ENCODE measurements around the gene NEK6. TPM values are rescaled to one million over a fixed set of nuclear protein-coding genes. Genes with fewer than 3 reads are reported as not detected.

The NEK6 gene
- total RNA-seq, 4 donors from 2014 or later: 2.0 to 15.3 (median 7.3) TPM

DNA sequence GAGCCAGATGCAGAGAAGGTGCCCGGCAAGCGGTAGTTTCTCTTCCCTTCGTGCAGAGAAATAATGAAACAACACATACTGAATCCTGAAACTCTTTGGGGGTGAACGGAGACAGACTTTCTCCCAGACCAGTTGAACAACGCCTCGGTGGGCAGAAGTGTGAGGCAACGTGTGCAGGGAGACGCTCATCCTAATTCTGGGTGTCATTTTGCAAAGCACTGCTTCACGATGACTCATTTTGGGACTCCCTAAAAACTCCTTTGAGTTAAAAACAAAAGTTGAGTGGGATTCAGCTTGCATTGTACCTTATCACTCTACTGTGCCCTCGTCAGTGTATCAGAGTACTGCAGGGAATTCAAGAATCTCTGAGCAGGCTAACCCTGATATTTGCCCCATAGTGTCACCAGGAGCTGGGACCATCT is 3.5 kb upstream of the NEK6 start:
- H3K4me3 ChIP-seq: no peak overlapping the region
- 49 to 54% methylated on average over 9 of the region's 10 CpGs for WGBS, 2 donors
- H3K4me1 ChIP-seq: peaks cover 4 to 25% (median 15%) of the 10 kb centered on the region in 3 donors
- TF ChIP-seq, protein P1, sequence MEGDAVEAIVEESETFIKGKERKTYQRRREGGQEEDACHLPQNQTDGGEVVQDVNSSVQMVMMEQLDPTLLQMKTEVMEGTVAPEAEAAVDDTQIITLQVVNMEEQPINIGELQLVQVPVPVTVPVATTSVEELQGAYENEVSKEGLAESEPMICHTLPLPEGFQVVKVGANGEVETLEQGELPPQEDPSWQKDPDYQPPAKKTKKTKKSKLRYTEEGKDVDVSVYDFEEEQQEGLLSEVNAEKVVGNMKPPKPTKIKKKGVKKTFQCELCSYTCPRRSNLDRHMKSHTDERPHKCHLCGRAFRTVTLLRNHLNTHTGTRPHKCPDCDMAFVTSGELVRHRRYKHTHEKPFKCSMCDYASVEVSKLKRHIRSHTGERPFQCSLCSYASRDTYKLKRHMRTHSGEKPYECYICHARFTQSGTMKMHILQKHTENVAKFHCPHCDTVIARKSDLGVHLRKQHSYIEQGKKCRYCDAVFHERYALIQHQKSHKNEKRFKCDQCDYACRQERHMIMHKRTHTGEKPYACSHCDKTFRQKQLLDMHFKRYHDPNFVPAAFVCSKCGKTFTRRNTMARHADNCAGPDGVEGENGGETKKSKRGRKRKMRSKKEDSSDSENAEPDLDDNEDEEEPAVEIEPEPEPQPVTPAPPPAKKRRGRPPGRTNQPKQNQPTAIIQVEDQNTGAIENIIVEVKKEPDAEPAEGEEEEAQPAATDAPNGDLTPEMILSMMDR (IDR thresholded peaks at IDR 0.05): no peak
- no peak for TF ChIP-seq POLR2A (IDR thresholded peaks at IDR 0.05)
- H3K27me3 ChIP-seq: no peaks in the 10 kb centered on the region
- no peak for DNase-seq
- intact Hi-C loops (cut with DNase I): no loop called here
- no peak overlapping the region for H3K27ac ChIP-seq
- no peaks in the 10 kb centered on the region for H3K9me3 ChIP-seq
- H3K36me3 ChIP-seq: no peaks in the 10 kb centered on the region

- DNase-seq: no peak
- no peaks in the 10 kb centered on the region for H3K36me3 ChIP-seq
- intact Hi-C loops (cut with DNase I): no loop called here
- no peaks in the 10 kb centered on the region for H3K9me3 ChIP-seq
- H3K27me3 ChIP-seq: no peaks in the 10 kb centered on the region
- WGBS, 2 donors: 78 to 86% methylated on average over 3 of the region's 3 CpGs
- peaks cover 13 to 35% (median 23%) of the 10 kb centered on the region in 3 donors for H3K4me1 ChIP-seq
- H3K27ac ChIP-seq: no peak overlapping the region
- TF ChIP-seq POLR2A (IDR thresholded peaks at IDR 0.05): no peak
- TF ChIP-seq, protein P1 (IDR thresholded peaks at IDR 0.05): no peak
- H3K4me3 ChIP-seq: no peak overlapping the region
Observed at GRCh38 chr9:124255222-124255621, 2.5 kb upstream of the NEK6 start.

DNA sequence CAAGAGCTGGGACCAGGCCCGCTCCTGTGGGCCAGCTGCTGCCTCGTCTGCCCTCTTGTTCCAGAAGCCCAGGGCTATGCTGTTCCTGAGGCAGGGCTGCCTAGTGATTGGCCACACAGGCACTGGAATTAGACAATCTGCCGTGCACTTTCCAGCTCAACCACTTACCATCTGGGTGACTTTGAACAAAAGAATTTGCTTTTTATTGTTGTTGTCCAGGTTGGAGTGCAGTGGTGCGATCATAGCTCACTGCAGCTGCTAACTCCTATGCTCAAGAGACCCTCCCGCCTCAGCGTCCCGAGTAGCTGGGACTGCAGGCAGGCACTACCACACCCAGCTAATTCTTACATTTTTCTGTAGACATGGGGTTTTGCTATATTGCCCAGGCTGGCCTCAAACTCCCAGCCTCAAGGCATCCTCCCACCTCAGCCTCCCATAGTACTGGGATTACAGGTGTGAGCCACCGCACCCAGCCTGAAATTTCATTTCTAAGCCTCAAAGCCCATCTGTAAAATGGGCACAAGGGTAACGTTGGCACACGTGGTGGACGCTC is 1.2 kb upstream of the NEK6 start:
- Histone ChIP-seq H3K4me3 (no peak overlapping the region), H3K27me3 (no peaks in the 10 kb centered on the region), H3K27ac (peak overlapping the region in 1 of 4 donors; percentile 94), H3K4me1 (peaks cover 27 to 48% (median 37%) of the 10 kb centered on the region in 3 donors), H3K9me3 (no peaks in the 10 kb centered on the region), H3K36me3 (no peaks in the 10 kb centered on the region)
- no peak for DNase-seq
- 54 to 55% methylated on average over 7 to 9 of the region's 11 CpGs for WGBS, 2 donors
- TF ChIP-seq POLR2A (IDR thresholded peaks at IDR 0.05): no peak
- TF ChIP-seq, protein P1 (IDR thresholded peaks at IDR 0.05): no peak
- intact Hi-C loops (cut with DNase I): no loop called here

GRCh38 chr9:124257070-124257843 is 492 bp upstream of the NEK6 start:
- WGBS, 2 donors: 23 to 56% methylated on average over 9 to 20 of the region's 31 CpGs
- TF ChIP-seq, protein P1 (IDR thresholded peaks at IDR 0.05): no peak
- no peak for TF ChIP-seq POLR2A (IDR thresholded peaks at IDR 0.05)
- intact Hi-C loops (cut with DNase I): no loop called here
- H3K27ac ChIP-seq: peak overlapping the region in 3 of 4 donors; percentile 79 to 94 (median 81)
- peaks cover 32 to 55% (median 43%) of the 10 kb centered on the region in 3 donors for H3K4me1 ChIP-seq
- no peaks in the 10 kb centered on the region for H3K9me3 ChIP-seq
- no peaks in the 10 kb centered on the region for H3K27me3 ChIP-seq
- H3K4me3 ChIP-seq: peak overlapping the region; percentile 15 to 92 (median 67)
- H3K36me3 ChIP-seq: no peaks in the 10 kb centered on the region
- no peak for DNase-seq

- H3K4me1 ChIP-seq: peaks cover 36 to 69% (median 54%) of the 10 kb centered on the region in 3 donors
- TF ChIP-seq POLR2A (IDR thresholded peaks at IDR 0.05): no peak
- TF ChIP-seq, protein P1 (IDR thresholded peaks at IDR 0.05): no peak
- H3K27me3 ChIP-seq: no peaks in the 10 kb centered on the region
- H3K9me3 ChIP-seq: no peaks in the 10 kb centered on the region
- no peak for DNase-seq
- peaks cover 0 to 7% (median 0%) of the 10 kb centered on the region in 3 donors for H3K36me3 ChIP-seq
- WGBS, 2 donors: 4 to 6% methylated on average over 3 to 10 of the region's 17 CpGs
- intact Hi-C loops (cut with DNase I): no loop called here
- peak overlapping the region; percentile 79 to 94 (median 80) for H3K27ac ChIP-seq
- H3K4me3 ChIP-seq: peak overlapping the region; percentile 47 to 92 (median 67)
Observed at GRCh38 chr9:124258607-124259157, 933 bp downstream of the NEK6 start.

Data from esophagus squamous epithelium (tissue), 5 donors.